Activated CD4-positive, alpha-beta memory T cell treated with anti-CD3 and anti-CD28 coated beads, Interleukin-2, amount 10 ng/mL, durations not matched to agents 7 days and 5 days (primary cell): ENCODE results near the gene SCAMP1. TPM values are rescaled to one million over a fixed set of nuclear protein-coding genes. Genes with fewer than 3 reads are reported as not detected.

Source experiments
- CTCF ChIA-PET: fragments of 350-600 bp; sonication (Branson Sonifier 250); formaldehyde crosslinking; loops from one replicate; lab custom pipeline; 2021; ENCODE audit warnings: antibody characterized with exemption, inconsistent platforms; lab: Charles Lee
- POLR2A ChIA-PET: fragments of 350-600 bp; sonication (Branson Sonifier 250); formaldehyde crosslinking; loops from one replicate; lab custom pipeline; 2021; ENCODE audit warnings: antibody characterized with exemption; lab: Charles Lee
- DNase-seq: peaks from one replicate; pipeline ENCODE4 v3.0.0-alpha.2; 2020
- H3K27ac Mint-ChIP-seq: one replicate; pipeline ENCODE4 v1.8.0; 2021; ENCODE audit warnings: mild to moderate bottlenecking, mixed read lengths
- H3K27me3 Mint-ChIP-seq: one replicate; pipeline ENCODE4 v1.8.0; 2021; ENCODE audit warnings: mixed read lengths
- H3K36me3 Mint-ChIP-seq: one replicate; pipeline ENCODE4 v1.8.0; 2021; ENCODE audit warnings: low read depth, mixed read lengths
- H3K4me1 Mint-ChIP-seq: one replicate; pipeline ENCODE4 v1.8.0; 2021; ENCODE audit warnings: mixed read lengths
- H3K4me3 Mint-ChIP-seq: one replicate; pipeline ENCODE4 v1.8.0; 2021; ENCODE audit warnings: mild to moderate bottlenecking, mixed read lengths
- H3K9me3 Mint-ChIP-seq: one replicate; pipeline ENCODE4 v1.8.0; 2021; ENCODE audit warnings: mixed read lengths
- total RNA-seq, 2 experiments: library from RNA; stranded (reverse); gene quantifications; one replicate each; pipeline ENCODE4 v1.2.3, GENCODE V29; 2021

Gene SCAMP1
- total RNA-seq, 2 experiments from 2014 or later = 22.0 to 22.3 TPM

DNA sequence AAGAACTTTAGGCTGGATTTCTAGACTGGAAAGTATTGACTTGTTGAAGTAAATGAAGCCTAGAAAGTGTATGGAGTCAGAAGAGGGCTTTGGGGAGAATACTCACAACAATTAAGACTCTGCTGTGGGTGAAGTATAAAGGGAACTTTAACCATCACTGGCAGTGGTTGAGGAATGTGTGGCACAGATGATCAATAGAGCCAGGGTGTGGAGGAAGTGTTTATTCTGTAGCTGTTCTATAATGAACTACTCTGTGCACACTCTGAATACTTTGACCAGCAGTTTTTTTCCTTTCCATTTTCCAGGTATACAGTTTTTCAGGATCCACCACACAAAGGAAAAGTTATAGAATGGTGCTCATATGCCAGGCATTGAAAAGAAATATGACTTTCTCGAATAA, 106.7 kb downstream of the SCAMP1 start:
- Mint-ChIP-seq H3K4me1 (no peaks in the 10 kb centered on the region), H3K4me3 (no peak overlapping the region), H3K27me3 (no peaks in the 10 kb centered on the region), H3K36me3 (peaks cover 2% of the 10 kb centered on the region), H3K27ac (no peak overlapping the region), H3K9me3 (no peaks in the 10 kb centered on the region)
- ChIA-PET CTCF (interaction anchor here (1.2 kb wide), 1 partner anchor 160 kb away, joined by 3 read pairs; no protein-coding TSS in a partner anchor), POLR2A (no interaction called here)
- DNase-seq = no peak

DNA sequence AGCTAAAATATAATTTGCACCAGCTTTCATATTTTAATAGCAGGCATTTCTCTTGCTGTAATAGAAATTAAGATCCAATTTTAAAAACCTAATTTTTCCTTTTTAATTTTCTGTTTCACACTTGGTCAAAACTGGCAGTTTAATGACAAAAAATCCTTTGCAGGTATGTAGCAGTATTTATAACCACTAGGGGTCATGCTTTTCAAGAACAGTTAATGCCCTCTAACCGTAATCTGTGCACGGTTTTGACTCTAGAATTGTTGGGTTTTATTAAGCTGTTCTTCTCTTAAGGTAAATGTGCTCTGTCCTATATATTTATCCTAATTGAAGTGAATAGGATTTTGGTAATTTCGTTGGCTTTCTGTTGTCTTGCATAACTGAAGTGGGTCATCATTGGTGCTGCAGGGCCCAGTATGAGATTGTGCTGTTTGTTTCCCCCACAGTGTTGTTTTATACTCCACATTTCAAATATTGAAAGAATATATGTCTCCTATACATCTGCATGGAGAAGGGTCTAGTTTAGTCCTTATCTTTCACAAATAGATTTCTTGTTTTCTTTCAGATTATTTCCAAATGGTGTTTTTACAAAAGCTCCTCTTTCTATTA, 107.4 kb downstream of the SCAMP1 start:
- POLR2A ChIA-PET = interaction anchor here (0.7 kb wide), 1 partner anchor 43 kb away, joined by 3 read pairs; no protein-coding TSS in a partner anchor
- no peak overlapping the region for H3K4me3 Mint-ChIP-seq
- CTCF ChIA-PET = interaction anchor here (0.7 to 1.2 kb wide), 2 partner anchors 20 to 159 kb away, joined by 3 read pairs; no protein-coding TSS in a partner anchor

DNA sequence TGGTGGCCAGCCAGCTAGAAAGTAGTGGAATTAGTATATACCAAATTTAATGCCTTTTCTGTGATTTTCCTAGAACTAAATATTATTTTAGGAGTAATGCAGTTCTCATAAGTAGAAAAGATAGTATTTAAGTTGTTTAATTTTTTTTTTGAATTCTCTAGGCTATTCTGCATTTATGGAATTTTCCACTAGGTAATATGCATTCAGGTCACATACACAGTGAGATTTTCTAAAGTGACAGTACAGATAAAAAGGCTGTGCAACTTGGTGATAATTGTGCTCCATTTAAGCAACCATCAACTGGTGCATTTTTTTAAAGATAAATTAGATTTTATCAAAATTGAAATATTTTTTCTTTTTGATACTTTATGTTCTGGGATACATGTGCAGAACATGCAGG, 111.5 kb downstream of the SCAMP1 start:
- CTCF ChIA-PET = no interaction called here
- Mint-ChIP-seq H3K27ac (no peak overlapping the region), H3K9me3 (no peaks in the 10 kb centered on the region), H3K4me3 (no peak overlapping the region), H3K36me3 (no peaks in the 10 kb centered on the region), H3K27me3 (no peaks in the 10 kb centered on the region), H3K4me1 (no peaks in the 10 kb centered on the region)
- POLR2A ChIA-PET = no interaction called here
- no peak for DNase-seq

More for the DNA sequence above, 107.4 kb downstream of the SCAMP1 start:
- H3K36me3 Mint-ChIP-seq = peaks cover 2% of the 10 kb centered on the region
- no peaks in the 10 kb centered on the region for H3K9me3 Mint-ChIP-seq
- H3K4me1 Mint-ChIP-seq = no peaks in the 10 kb centered on the region
- H3K27ac Mint-ChIP-seq = no peak overlapping the region
- H3K27me3 Mint-ChIP-seq = no peaks in the 10 kb centered on the region
- no peak for DNase-seq

DNA sequence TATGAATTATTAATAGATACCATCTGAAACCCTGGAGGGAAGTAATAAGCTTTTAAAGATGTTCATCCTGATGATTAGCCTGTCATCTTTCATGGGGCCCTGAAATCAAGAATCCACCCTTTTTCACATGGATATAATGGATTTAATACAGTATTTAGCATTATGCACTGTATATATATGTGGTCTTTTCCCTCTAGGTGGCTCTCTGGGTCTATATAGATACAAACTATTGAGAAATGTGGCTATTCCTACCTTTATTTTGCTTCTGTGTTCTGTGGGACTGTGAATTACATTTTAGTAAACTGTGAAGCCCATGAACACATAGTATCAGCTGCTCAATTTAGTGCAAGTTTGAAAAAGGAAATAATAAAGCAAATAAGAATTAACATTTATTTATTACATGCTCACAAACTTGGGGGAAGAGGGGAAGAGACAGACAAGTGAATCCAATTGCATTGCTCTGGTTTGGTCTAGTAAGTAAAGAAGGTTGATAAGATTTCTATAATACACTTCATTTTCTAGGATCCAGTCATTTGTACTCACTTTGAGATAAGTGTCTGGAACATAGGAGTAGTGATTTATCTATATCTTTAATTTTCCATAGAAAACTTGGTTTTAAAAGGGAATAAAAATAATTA, 112.2 kb downstream of the SCAMP1 start:
- Mint-ChIP-seq H3K27me3 (no peaks in the 10 kb centered on the region), H3K36me3 (no peaks in the 10 kb centered on the region), H3K4me3 (no peak overlapping the region), H3K4me1 (no peaks in the 10 kb centered on the region), H3K9me3 (no peaks in the 10 kb centered on the region), H3K27ac (no peak overlapping the region)
- no peak for DNase-seq
- POLR2A ChIA-PET = no interaction called here
- CTCF ChIA-PET = no interaction called here

DNA sequence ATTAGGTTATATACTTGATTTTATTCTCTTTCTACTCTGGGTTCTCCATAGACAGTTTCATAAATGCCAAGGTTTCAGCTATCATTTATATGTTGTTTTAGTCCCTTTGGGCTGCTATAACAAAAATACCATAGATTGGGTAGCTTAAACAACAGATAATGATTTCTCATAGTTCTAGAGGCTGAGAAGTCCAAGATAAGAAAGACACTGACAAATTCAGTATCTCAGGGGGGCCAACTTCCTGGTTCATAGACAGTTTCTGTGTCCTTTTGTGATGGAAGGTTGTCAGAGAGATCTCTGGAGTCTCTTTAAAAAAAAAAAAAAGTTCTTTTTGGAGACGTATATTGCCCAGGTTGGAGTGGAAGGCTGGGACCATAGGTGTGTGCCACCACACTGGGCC, 113.3 kb downstream of the SCAMP1 start:
- H3K27ac Mint-ChIP-seq = no peak overlapping the region
- no peak for DNase-seq
- ChIA-PET POLR2A (no interaction called here), CTCF (no interaction called here)
- no peaks in the 10 kb centered on the region for H3K9me3 Mint-ChIP-seq
- H3K4me1 Mint-ChIP-seq = no peaks in the 10 kb centered on the region
- no peak overlapping the region for H3K4me3 Mint-ChIP-seq
- no peaks in the 10 kb centered on the region for H3K27me3 Mint-ChIP-seq
- no peaks in the 10 kb centered on the region for H3K36me3 Mint-ChIP-seq

DNA sequence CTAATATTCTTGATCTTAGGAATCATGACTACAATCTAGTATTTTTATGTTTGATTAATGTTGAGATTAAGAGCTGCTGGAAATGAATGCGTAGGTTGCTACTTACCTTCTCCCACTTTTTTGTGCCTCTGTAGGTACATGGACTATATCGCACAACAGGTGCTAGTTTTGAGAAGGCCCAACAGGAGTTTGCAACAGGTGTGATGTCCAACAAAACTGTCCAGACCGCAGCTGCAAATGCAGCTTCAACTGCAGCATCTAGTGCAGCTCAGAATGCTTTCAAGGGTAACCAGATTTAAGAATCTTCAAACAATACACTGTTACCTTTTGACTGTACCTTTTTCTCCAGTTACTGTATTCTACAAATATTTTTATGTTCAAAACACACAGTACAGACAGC, 115.0 kb downstream of the SCAMP1 start:
- H3K27ac Mint-ChIP-seq = no peak overlapping the region

DNA sequence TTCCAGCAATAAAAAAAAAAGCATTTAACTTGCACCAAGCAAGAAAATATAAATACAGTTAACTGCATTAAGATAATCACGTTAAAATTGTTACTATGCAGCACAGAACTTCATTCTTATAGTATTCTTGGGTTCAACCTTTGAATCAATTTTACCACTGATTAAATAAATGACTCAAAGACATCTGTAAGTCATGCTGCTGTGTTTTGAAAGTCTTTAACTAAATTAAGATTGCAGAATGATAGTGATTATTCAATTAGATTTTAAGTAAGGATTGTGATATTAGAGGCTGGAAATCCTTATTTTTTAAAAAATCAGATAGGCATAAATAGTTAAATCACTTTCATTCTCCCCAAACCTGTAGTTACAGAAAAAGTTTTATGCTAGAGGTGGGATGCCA, 116.4 kb downstream of the SCAMP1 start:
- no peak overlapping the region for H3K27ac Mint-ChIP-seq
- H3K27me3 Mint-ChIP-seq = no peaks in the 10 kb centered on the region
- no peak overlapping the region for H3K4me3 Mint-ChIP-seq
- ChIA-PET CTCF (no interaction called here), POLR2A (no interaction called here)
- H3K4me1 Mint-ChIP-seq = no peaks in the 10 kb centered on the region
- no peak for DNase-seq
- H3K9me3 Mint-ChIP-seq = no peaks in the 10 kb centered on the region
- no peaks in the 10 kb centered on the region for H3K36me3 Mint-ChIP-seq

More for the DNA sequence above, 115.0 kb downstream of the SCAMP1 start:
- Mint-ChIP-seq H3K4me3 (no peak overlapping the region), H3K9me3 (no peaks in the 10 kb centered on the region), H3K4me1 (no peaks in the 10 kb centered on the region), H3K27me3 (no peaks in the 10 kb centered on the region), H3K36me3 (no peaks in the 10 kb centered on the region)
- ChIA-PET POLR2A (no interaction called here), CTCF (no interaction called here)
- no peak for DNase-seq

DNA sequence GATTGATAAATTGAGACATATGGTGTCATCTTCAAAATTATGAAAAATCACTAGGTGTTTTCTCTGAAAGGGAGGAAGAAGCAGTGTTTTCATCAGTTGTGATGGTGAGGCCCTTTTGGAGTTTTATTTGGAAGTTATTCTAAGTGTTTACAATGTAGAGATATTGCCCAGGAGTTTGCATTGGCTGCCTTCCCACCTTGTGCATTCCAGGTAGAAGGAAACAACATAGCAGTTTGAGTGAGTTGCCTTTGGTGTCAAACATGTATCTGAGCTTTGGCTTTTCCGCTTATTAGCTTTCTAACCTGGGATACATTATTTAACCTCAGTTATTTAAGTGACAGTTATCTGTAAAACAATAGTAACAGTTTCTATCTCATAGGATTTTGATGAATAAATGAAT, 122.5 kb downstream of the SCAMP1 start:
- Mint-ChIP-seq H3K27me3 (no peaks in the 10 kb centered on the region), H3K4me1 (peaks cover 10% of the 10 kb centered on the region), H3K9me3 (no peaks in the 10 kb centered on the region), H3K4me3 (no peak overlapping the region), H3K27ac (no peak overlapping the region), H3K36me3 (no peaks in the 10 kb centered on the region)
- ChIA-PET POLR2A (interaction anchor here (0.6 kb wide), 1 partner anchor 107 kb away, joined by 4 read pairs; no protein-coding TSS in a partner anchor), CTCF (no interaction called here)
- DNase-seq = no peak

DNA sequence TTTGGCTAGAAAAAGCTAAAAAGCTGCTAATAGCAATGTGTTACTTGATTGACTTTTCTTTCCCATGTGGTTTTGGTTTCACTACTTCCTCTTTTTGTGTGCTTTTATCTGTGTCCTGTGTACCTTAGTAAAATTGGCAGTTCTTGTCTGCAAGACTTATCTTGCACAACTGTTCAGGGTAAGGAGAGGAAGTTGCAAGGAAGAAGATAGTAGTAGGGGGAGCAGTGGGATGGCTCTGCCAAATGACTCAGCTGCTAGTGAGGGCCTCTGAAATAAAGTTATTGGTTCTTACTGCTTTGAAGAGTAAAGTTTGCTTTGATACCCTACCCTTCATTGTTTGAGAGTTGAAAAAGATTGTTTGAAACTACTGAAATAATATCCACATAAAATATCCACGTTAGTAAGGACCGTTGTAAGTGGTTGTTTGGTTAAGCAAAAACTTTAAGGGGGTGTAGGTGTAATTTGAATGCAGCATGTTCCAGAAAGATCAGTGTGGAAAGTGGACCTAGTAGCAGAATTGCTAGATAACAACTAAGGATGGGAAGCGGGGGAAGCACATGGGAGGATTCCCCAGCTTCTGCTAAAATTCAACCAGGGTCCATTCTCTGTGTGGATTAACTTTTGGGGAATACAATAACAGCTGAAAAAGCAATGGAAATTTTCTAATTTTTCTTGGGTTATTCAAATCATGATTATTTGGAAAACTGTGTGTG, 123.5 kb downstream of the SCAMP1 start:
- H3K4me3 Mint-ChIP-seq = no peak overlapping the region

DNA sequence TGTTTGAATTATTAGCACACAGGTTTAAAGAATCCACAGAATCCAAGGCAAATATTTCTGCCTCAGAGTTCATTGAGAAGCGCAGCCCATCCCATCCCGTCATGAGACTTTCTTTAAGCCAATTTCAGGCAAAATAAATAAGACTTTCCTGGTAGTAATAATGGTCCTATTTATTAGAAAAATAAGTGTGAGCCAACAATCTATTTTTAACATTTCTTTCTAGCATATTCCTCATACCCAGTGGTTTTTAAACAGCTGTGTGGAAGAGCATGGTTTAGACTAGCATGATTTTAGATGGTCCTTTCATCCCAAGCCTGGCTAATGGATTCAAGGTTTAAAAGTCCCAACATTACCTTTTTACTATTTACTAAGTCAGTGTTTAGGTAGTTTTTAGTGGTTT, 125.8 kb downstream of the SCAMP1 start:
- Mint-ChIP-seq H3K36me3 (no peaks in the 10 kb centered on the region), H3K4me1 (peaks cover 10% of the 10 kb centered on the region), H3K9me3 (no peaks in the 10 kb centered on the region), H3K27ac (no peak overlapping the region), H3K4me3 (no peak overlapping the region), H3K27me3 (no peaks in the 10 kb centered on the region)
- no peak for DNase-seq
- POLR2A ChIA-PET = no interaction called here
- CTCF ChIA-PET = no interaction called here

More for the DNA sequence above, 123.5 kb downstream of the SCAMP1 start:
- Mint-ChIP-seq H3K27ac (no peak overlapping the region), H3K36me3 (no peaks in the 10 kb centered on the region), H3K9me3 (no peaks in the 10 kb centered on the region), H3K4me1 (peaks cover 10% of the 10 kb centered on the region), H3K27me3 (no peaks in the 10 kb centered on the region)
- ChIA-PET POLR2A (interaction anchor here (0.6 kb wide), 1 partner anchor 106 kb away, joined by 4 read pairs; no protein-coding TSS in a partner anchor), CTCF (no interaction called here)
- DNase-seq = no peak

DNA sequence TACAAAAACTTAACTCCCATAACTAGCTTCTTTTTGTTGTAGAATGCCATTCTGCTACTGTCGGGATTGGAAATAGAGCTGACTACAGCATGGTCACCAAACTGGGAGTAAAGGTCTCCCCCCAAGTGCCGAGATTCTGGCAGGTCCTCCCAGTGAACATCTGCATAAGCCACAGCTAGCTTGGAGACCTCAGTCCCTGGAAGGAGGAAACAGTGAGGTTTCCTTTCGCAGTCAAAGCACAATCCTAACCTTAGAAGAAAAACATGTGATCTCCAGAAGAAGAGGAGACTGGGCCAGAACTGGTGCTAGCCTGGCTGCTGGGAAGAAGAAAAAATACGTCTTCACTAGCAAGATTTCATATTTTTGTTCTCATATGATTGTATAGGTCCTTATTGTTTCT, 127.4 kb downstream of the SCAMP1 start:
- POLR2A ChIA-PET = no interaction called here
- no peak for DNase-seq

DNA sequence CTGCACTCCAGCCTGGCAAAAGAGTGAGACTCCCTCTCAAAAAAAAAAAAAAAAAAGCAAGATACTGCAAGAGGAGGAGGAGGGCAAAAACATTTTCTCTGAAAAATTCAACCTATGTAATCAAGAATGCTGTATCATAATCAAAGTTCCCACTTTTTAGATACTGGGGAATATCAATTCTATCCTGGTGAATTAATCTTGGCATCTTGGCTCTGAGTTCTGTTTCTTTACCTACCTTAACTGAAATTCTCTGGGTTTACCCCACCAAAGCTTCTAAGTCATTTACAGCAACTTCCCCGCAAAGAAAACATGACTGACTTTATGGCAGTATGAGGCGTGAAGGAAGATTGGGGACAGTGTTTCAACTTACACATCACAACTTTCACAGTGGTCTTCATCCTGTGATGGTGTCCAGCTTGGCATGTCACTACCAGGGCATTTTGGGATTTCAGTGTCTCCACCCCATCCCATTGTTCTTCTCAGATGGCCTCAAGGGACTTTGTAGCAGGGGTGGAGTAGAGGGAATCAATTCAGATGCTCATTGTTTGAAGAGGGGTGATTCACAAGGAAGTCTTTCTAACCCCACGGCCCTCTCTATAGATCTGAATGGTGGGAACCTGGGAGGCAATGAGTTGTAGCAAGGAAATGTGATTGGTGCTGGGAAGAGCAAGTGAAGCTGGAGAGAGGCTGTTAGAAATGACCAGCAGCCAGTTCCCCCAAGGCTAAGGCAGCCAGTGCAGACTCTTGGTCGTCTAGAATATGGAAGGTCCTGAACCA, 130.5 kb downstream of the SCAMP1 start:
- DNase-seq = no peak
- Mint-ChIP-seq H3K27ac (no peak overlapping the region), H3K4me1 (no peaks in the 10 kb centered on the region), H3K4me3 (no peak overlapping the region), H3K9me3 (no peaks in the 10 kb centered on the region), H3K36me3 (no peaks in the 10 kb centered on the region), H3K27me3 (no peaks in the 10 kb centered on the region)
- CTCF ChIA-PET = no interaction called here
- POLR2A ChIA-PET = interaction anchor here (1.4 kb wide), 1 partner anchor 130 kb away, joined by 3 read pairs; the partner anchor contains the start of gene SCAMP1

More for the DNA sequence above, 127.4 kb downstream of the SCAMP1 start:
- H3K4me1 Mint-ChIP-seq = peaks cover 10% of the 10 kb centered on the region
- H3K4me3 Mint-ChIP-seq = no peak overlapping the region
- no peaks in the 10 kb centered on the region for H3K9me3 Mint-ChIP-seq
- no peaks in the 10 kb centered on the region for H3K27me3 Mint-ChIP-seq
- H3K36me3 Mint-ChIP-seq = no peaks in the 10 kb centered on the region
- no peak overlapping the region for H3K27ac Mint-ChIP-seq
- CTCF ChIA-PET = interaction anchor here (1.0 kb wide), 1 partner anchor 20 kb away, joined by 3 read pairs; no protein-coding TSS in a partner anchor
